ENCODE results near the gene FYB1.

The FYB1 gene

GRCh38 chr5:39207345-39208045, 11.9 kb downstream of the FYB1 start:
- H4K20me1 ChIP-seq (ENCODE audit: insufficient read depth, low read length, poor library complexity, severe bottlenecking) = no peaks in the 10 kb centered on the region
- no peak overlapping the region for H3K4me3 ChIP-seq (ENCODE audit: low read length, poor library complexity, severe bottlenecking)
- H3K79me2 ChIP-seq (ENCODE audit: insufficient read depth, low read length) = peaks cover 24% of the 10 kb centered on the region
- H3K4me1 ChIP-seq (ENCODE audit: insufficient read depth, low read length, poor library complexity, severe bottlenecking) = peaks cover 88% of the 10 kb centered on the region
- TF ChIP-seq CTCF (conservative IDR thresholded peaks at IDR 0.05; ENCODE audit: low read length) = no peak
- TF ChIP-seq EZH2phosphoT487 (IDR thresholded peaks at IDR 0.05; ENCODE audit: borderline replicate concordance) = no peak
- no peak overlapping the region; the same call in 1 of the 2 replicates for H2AFZ ChIP-seq (ENCODE audit: low read length)
- H3K9me3 ChIP-seq (ENCODE audit: insufficient read depth, low read depth, low read length) = no peaks in the 10 kb centered on the region
- no peak overlapping the region for H3K4me2 ChIP-seq (ENCODE audit: low read depth, low read length, poor library complexity, severe bottlenecking)
- H3K9ac ChIP-seq (ENCODE audit: low read depth, low read length, poor library complexity, severe bottlenecking) = no peak overlapping the region
- peaks cover 7% of the 10 kb centered on the region; the same call in 1 of the 2 replicates for H3F3A ChIP-seq (ENCODE audit: low read depth)
- no peaks in the 10 kb centered on the region for H3K36me3 ChIP-seq (ENCODE audit: insufficient read depth, low read length)
- no peaks in the 10 kb centered on the region for H3K27me3 ChIP-seq (ENCODE audit: insufficient read depth, low read length, poor library complexity, severe bottlenecking)
- H3K9me2 ChIP-seq (replicated peaks; ENCODE audit: low read depth, low read length) = no peaks in the 10 kb centered on the region

- no peak overlapping the region for H2AFZ ChIP-seq (ENCODE audit: low read length)
- H3F3A ChIP-seq (ENCODE audit: low read depth) = peaks cover 7% of the 10 kb centered on the region; the same call in 1 of the 2 replicates
- no peaks in the 10 kb centered on the region for H4K20me1 ChIP-seq (ENCODE audit: insufficient read depth, low read length, poor library complexity, severe bottlenecking)
- no peaks in the 10 kb centered on the region for H3K9me3 ChIP-seq (ENCODE audit: insufficient read depth, low read depth, low read length)
- no peaks in the 10 kb centered on the region for H3K36me3 ChIP-seq (ENCODE audit: insufficient read depth, low read length)
- H3K4me2 ChIP-seq (ENCODE audit: low read depth, low read length, poor library complexity, severe bottlenecking) = no peak overlapping the region
- H3K79me2 ChIP-seq (ENCODE audit: insufficient read depth, low read length) = peaks cover 31% of the 10 kb centered on the region
- no peaks in the 10 kb centered on the region for H3K27me3 ChIP-seq (ENCODE audit: insufficient read depth, low read length, poor library complexity, severe bottlenecking)
- peaks cover 88% of the 10 kb centered on the region for H3K4me1 ChIP-seq (ENCODE audit: insufficient read depth, low read length, poor library complexity, severe bottlenecking)
- no peaks in the 10 kb centered on the region for H3K9me2 ChIP-seq (replicated peaks; ENCODE audit: low read depth, low read length)
- TF ChIP-seq CTCF (conservative IDR thresholded peaks at IDR 0.05; ENCODE audit: low read length) = no peak
- TF ChIP-seq EZH2phosphoT487 (IDR thresholded peaks at IDR 0.05; ENCODE audit: borderline replicate concordance) = no peak
- no peak overlapping the region for H3K9ac ChIP-seq (ENCODE audit: low read depth, low read length, poor library complexity, severe bottlenecking)
- no peak overlapping the region for H3K4me3 ChIP-seq (ENCODE audit: low read length, poor library complexity, severe bottlenecking)
Observed at GRCh38 chr5:39206630-39207321, 12.6 kb downstream of the FYB1 start.

- Histone ChIP-seq H2AFZ (ENCODE audit: low read length) (no peak overlapping the region), H3K79me2 (ENCODE audit: insufficient read depth, low read length) (peaks cover 43% of the 10 kb centered on the region), H3K9me3 (ENCODE audit: insufficient read depth, low read depth, low read length) (no peaks in the 10 kb centered on the region), H3K9ac (ENCODE audit: low read depth, low read length, poor library complexity, severe bottlenecking) (no peak overlapping the region), H3F3A (ENCODE audit: low read depth) (peaks cover 6% of the 10 kb centered on the region; the same call in 1 of the 2 replicates), H3K4me2 (ENCODE audit: low read depth, low read length, poor library complexity, severe bottlenecking) (peak overlapping the region; percentile 16), H3K4me3 (ENCODE audit: low read length, poor library complexity, severe bottlenecking) (no peak overlapping the region), H4K20me1 (ENCODE audit: insufficient read depth, low read length, poor library complexity, severe bottlenecking) (no peaks in the 10 kb centered on the region), H3K9me2 (replicated peaks; ENCODE audit: low read depth, low read length) (no peaks in the 10 kb centered on the region), H3K4me1 (ENCODE audit: insufficient read depth, low read length, poor library complexity, severe bottlenecking) (peaks cover 84% of the 10 kb centered on the region), H3K36me3 (ENCODE audit: insufficient read depth, low read length) (no peaks in the 10 kb centered on the region), H3K27me3 (ENCODE audit: insufficient read depth, low read length, poor library complexity, severe bottlenecking) (no peaks in the 10 kb centered on the region)
- no peak for TF ChIP-seq CTCF (conservative IDR thresholded peaks at IDR 0.05; ENCODE audit: low read length)
- no peak for TF ChIP-seq EZH2phosphoT487 (IDR thresholded peaks at IDR 0.05; ENCODE audit: borderline replicate concordance)
Observed at GRCh38 chr5:39205550-39205949, 13.8 kb downstream of the FYB1 start.

Measured in Loucy (cell line).